Fibroblast of lung (primary cell): ENCODE data around the gene ZC4H2. TPM values are rescaled to one million over a fixed set of nuclear protein-coding genes. Genes with fewer than 3 reads are reported as not detected.

Experiments used
- DNase-seq, 2 donors: peaks; one replicate each; pipeline versions ENCODE4 v3.0.0 to v3.0.0-alpha.2; 2010; ENCODE audit warnings: low read depth in 2 of 2
- H2AFZ ChIP-seq: 2 replicates; pipeline ENCODE4 v1.5.1; 2012; ENCODE audit warnings: low read length, control low read depth, inconsistent platforms
- H3K27ac ChIP-seq: 2 replicates; pipeline ENCODE4 v1.5.1; 2011; ENCODE audit warnings: low read length, control low read depth; ENCODE audit not compliant: insufficient read depth
- H3K27me3 ChIP-seq: 2 replicates; pipeline ENCODE4 v1.5.1; 2011; ENCODE audit warnings: mild to moderate bottlenecking, low read length; ENCODE audit not compliant: control insufficient read depth, insufficient read depth
- H3K36me3 ChIP-seq: 2 replicates; pipeline ENCODE4 v1.5.1; 2011; ENCODE audit warnings: low read length; ENCODE audit not compliant: control insufficient read depth, insufficient read depth
- H3K4me1 ChIP-seq: 2 replicates; pipeline ENCODE4 v1.5.1; 2011; ENCODE audit warnings: low read length; ENCODE audit not compliant: control insufficient read depth, insufficient read depth; ENCODE audit errors: extremely low read depth
- H3K4me2 ChIP-seq: 2 replicates; pipeline ENCODE4 v1.5.1; 2011; ENCODE audit warnings: low read length, control low read depth; ENCODE audit not compliant: insufficient read depth; ENCODE audit errors: extremely low read depth
- H3K4me3 ChIP-seq, 4 experiments: fragments of 200-600 bp in 1 of 4; sonication (generic) in 1 of 4; replicated peaks in 1 of 4; 2 replicates each; pipeline ENCODE4 v1.5.1; 2011 to 2016; ENCODE audit warnings: low read length in 4 of 4, low read depth in 3 of 4, mild to moderate bottlenecking in 3 of 4, control low read depth in 2 of 4, inconsistent platforms in 1 of 4, mixed read lengths in 1 of 4; ENCODE audit not compliant: insufficient read depth in 1 of 4; ENCODE audit errors: control extremely low read depth in 1 of 4
- H3K79me2 ChIP-seq: 2 replicates; pipeline ENCODE4 v1.5.1; 2012; ENCODE audit warnings: mild to moderate bottlenecking, low read length, inconsistent platforms; ENCODE audit not compliant: control insufficient read depth, insufficient read depth
- H3K9ac ChIP-seq: 2 replicates; pipeline ENCODE4 v1.5.1; 2011; ENCODE audit warnings: mild to moderate bottlenecking, low read length, control low read depth; ENCODE audit not compliant: insufficient read depth
- H3K9me3 ChIP-seq: 2 replicates; pipeline ENCODE4 v1.5.1; 2012; ENCODE audit warnings: low read depth, low read length; ENCODE audit not compliant: control insufficient read depth, insufficient read depth
- H4K20me1 ChIP-seq: 2 replicates; pipeline ENCODE4 v1.5.1; 2011; ENCODE audit warnings: low read length; ENCODE audit not compliant: control insufficient read depth, insufficient read depth; ENCODE audit errors: extremely low read depth
- CTCF ChIP-seq, 2 donors: IDR thresholded peaks in 1 of 2; conservative IDR thresholded peaks in 1 of 2; 1 replicate in 1 of 2; 2 replicates in 1 of 2; pipeline ENCODE4 v1.5.1; 2011 to 2012; ENCODE audit warnings: low read length in 2 of 2, control low read depth in 1 of 2, inconsistent platforms in 1 of 2, low read depth in 1 of 2, mild to moderate bottlenecking in 1 of 2
- EZH2 ChIP-seq: IDR thresholded peaks from 2 replicates; pipeline ENCODE4 v1.5.1; 2012; ENCODE audit warnings: low read length, control low read depth, mild to moderate bottlenecking; ENCODE audit errors: missing control alignments
- polyA plus RNA-seq, 2 donors: library from polyadenylated mRNA; depleted of rRNA in 1 of 2; stranded (reverse) in 1 of 2; unstranded in 1 of 2; fragments of >200 nt; gene quantifications; 2 replicates each; pipeline ENCODE4 v1.2.1, GENCODE V29; 2011 to 2012; ENCODE audit warnings: missing spikeins in 1 of 2
- total RNA-seq: library from RNA; depleted of rRNA; stranded (reverse); fragments of >200 nt; gene quantifications from 2 replicates; pipeline ENCODE4 v1.2.1, GENCODE V29; 2014

The ZC4H2 gene
- total and polyA plus RNA-seq, 2 donors (not counting 1 experiment from before 2014, with no cell fraction given), result 4.5 to 14.0 TPM

GRCh38 chrX:64976673-64977040 is 407 bp upstream of the ZC4H2 start:
- H3K36me3 ChIP-seq, result no peaks in the 10 kb centered on the region
- peak overlapping the region; percentile 59 to 89 (median 70) for H3K4me3 ChIP-seq
- no peak for TF ChIP-seq EZH2
- TF ChIP-seq CTCF (conservative IDR thresholded peaks at IDR 0.05 in 1 of 2, IDR thresholded peaks at IDR 0.05 in 1 of 2; ENCODE audit: low read depth in 1 of 2, low read length in 2 of 2), result no peak
- H3K9ac ChIP-seq, result no peak overlapping the region
- no peak for DNase-seq
- H2AFZ ChIP-seq, result peak overlapping the region; percentile 65
- no peaks in the 10 kb centered on the region for H3K27me3 ChIP-seq
- H4K20me1 ChIP-seq, result no peaks in the 10 kb centered on the region
- no peaks in the 10 kb centered on the region for H3K79me2 ChIP-seq
- no peak overlapping the region for H3K27ac ChIP-seq
- no peaks in the 10 kb centered on the region for H3K4me1 ChIP-seq
- H3K9me3 ChIP-seq, result no peaks in the 10 kb centered on the region
- H3K4me2 ChIP-seq, result peak overlapping the region; percentile 35

- Histone ChIP-seq H3K79me2 (no peaks in the 10 kb centered on the region), H3K27me3 (no peaks in the 10 kb centered on the region), H3K4me3 (peak overlapping the region; percentile 59 to 89 (median 70)), H3K36me3 (no peaks in the 10 kb centered on the region), H2AFZ (peak overlapping the region; percentile 75), H3K27ac (peak overlapping the region; percentile 20), H4K20me1 (no peaks in the 10 kb centered on the region), H3K9me3 (no peaks in the 10 kb centered on the region), H3K4me1 (no peaks in the 10 kb centered on the region), H3K4me2 (peak overlapping the region; percentile 68), H3K9ac (peak overlapping the region; percentile 46)
- TF ChIP-seq CTCF (conservative IDR thresholded peaks at IDR 0.05 in 1 of 2, IDR thresholded peaks at IDR 0.05 in 1 of 2; ENCODE audit: low read depth in 1 of 2, low read length in 2 of 2) (no peak), EZH2 (no peak)
- peak; percentile 3 to 10 for DNase-seq
Measured at GRCh38 chrX:64975491-64975890, 759 bp downstream of the ZC4H2 start.

- H3K79me2 ChIP-seq, result no peaks in the 10 kb centered on the region
- no peak overlapping the region for H3K4me2 ChIP-seq
- H3K4me3 ChIP-seq, result no peak overlapping the region
- H3K27me3 ChIP-seq, result no peaks in the 10 kb centered on the region
- H3K27ac ChIP-seq, result no peak overlapping the region
- no peaks in the 10 kb centered on the region for H3K4me1 ChIP-seq
- H4K20me1 ChIP-seq, result no peaks in the 10 kb centered on the region
- no peak overlapping the region for H3K9ac ChIP-seq
- DNase-seq, result no peak
- no peak overlapping the region for H2AFZ ChIP-seq
- H3K9me3 ChIP-seq, result no peaks in the 10 kb centered on the region
- no peaks in the 10 kb centered on the region for H3K36me3 ChIP-seq
- TF ChIP-seq CTCF (conservative IDR thresholded peaks at IDR 0.05 in 1 of 2, IDR thresholded peaks at IDR 0.05 in 1 of 2; ENCODE audit: low read depth in 1 of 2, low read length in 2 of 2) (no peak), EZH2 (no peak)
Measured at GRCh38 chrX:64925480-64925879, 50.8 kb downstream of the ZC4H2 start.
